Neural crest cell (in vitro differentiated cells): Measurements from ENCODE around the gene PADI3. TPM values are rescaled to one million over a fixed set of nuclear protein-coding genes. Genes with fewer than 3 reads are reported as not detected.

ENCODE experiments used
- DNase-seq: peaks from one replicate; pipeline ENCODE4 v3.0.0; 2021; ENCODE audit warnings: low read depth, mixed read lengths, low spot score
- H3K27ac Mint-ChIP-seq: one replicate; pipeline ENCODE4 v1.8.0; 2021; ENCODE audit warnings: mild to moderate bottlenecking, mixed read lengths; ENCODE audit not compliant: unreplicated experiment
- H3K27me3 Mint-ChIP-seq: 2 replicates; pipeline ENCODE4 v1.8.0; 2021; ENCODE audit warnings: low read depth, mild to moderate bottlenecking, mixed read lengths
- H3K36me3 Mint-ChIP-seq: 2 replicates; pipeline ENCODE4 v1.8.0; 2021; ENCODE audit warnings: low read depth, mild to moderate bottlenecking, mixed read lengths
- H3K4me1 Mint-ChIP-seq: 2 replicates; pipeline ENCODE4 v1.8.0; 2021; ENCODE audit warnings: mixed read lengths
- H3K4me3 Mint-ChIP-seq: one replicate; pipeline ENCODE4 v1.8.0; 2021; ENCODE audit warnings: mild to moderate bottlenecking, mixed read lengths
- H3K9me3 Mint-ChIP-seq: 2 replicates; pipeline ENCODE4 v1.8.0; 2021; ENCODE audit warnings: mixed read lengths
- total RNA-seq: library from RNA; stranded (reverse); gene quantifications from 2 replicates; pipeline ENCODE4 v1.2.1, GENCODE V29; 2021
- TF ChIP-seq, protein P1 (sequence below): fragments of 200-600 bp; sonication (generic); conservative IDR thresholded peaks from 2 replicates; pipeline ENCODE4 v1.5.0; 2021; ENCODE audit warnings: antibody characterized with exemption, mild to moderate bottlenecking

The PADI3 gene
- total RNA-seq, 1 donor from 2014 or later, result not detected

DNA sequence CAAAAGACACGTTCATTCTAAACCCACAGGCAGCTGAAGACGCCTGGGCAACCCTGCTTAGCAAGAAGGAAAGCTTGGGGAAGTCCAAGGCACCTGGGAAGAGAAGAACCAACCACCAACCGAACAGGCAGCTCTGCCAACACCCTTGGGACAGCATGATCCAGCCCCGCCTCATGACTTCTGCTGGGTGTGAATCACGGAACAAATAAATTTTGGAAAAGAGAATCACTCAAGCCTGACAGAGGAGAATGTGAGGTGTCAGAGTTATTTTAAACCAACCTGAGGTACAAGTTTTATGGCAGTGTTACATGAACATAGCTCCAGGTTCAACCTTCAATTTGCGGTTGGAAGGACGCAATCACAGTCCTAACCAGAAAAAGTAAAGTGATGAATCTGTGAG, 49.1 kb downstream of the PADI3 start:
- H3K4me1 Mint-ChIP-seq, result no peaks in the 10 kb centered on the region
- H3K27me3 Mint-ChIP-seq, result peaks cover 19% of the 10 kb centered on the region
- peaks cover 5% of the 10 kb centered on the region for H3K36me3 Mint-ChIP-seq
- H3K4me3 Mint-ChIP-seq, result no peak overlapping the region
- DNase-seq, result no peak
- no peak overlapping the region for H3K27ac Mint-ChIP-seq
- TF ChIP-seq, protein P1, sequence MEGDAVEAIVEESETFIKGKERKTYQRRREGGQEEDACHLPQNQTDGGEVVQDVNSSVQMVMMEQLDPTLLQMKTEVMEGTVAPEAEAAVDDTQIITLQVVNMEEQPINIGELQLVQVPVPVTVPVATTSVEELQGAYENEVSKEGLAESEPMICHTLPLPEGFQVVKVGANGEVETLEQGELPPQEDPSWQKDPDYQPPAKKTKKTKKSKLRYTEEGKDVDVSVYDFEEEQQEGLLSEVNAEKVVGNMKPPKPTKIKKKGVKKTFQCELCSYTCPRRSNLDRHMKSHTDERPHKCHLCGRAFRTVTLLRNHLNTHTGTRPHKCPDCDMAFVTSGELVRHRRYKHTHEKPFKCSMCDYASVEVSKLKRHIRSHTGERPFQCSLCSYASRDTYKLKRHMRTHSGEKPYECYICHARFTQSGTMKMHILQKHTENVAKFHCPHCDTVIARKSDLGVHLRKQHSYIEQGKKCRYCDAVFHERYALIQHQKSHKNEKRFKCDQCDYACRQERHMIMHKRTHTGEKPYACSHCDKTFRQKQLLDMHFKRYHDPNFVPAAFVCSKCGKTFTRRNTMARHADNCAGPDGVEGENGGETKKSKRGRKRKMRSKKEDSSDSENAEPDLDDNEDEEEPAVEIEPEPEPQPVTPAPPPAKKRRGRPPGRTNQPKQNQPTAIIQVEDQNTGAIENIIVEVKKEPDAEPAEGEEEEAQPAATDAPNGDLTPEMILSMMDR, result no peak
- peaks cover 8% of the 10 kb centered on the region for H3K9me3 Mint-ChIP-seq

DNA sequence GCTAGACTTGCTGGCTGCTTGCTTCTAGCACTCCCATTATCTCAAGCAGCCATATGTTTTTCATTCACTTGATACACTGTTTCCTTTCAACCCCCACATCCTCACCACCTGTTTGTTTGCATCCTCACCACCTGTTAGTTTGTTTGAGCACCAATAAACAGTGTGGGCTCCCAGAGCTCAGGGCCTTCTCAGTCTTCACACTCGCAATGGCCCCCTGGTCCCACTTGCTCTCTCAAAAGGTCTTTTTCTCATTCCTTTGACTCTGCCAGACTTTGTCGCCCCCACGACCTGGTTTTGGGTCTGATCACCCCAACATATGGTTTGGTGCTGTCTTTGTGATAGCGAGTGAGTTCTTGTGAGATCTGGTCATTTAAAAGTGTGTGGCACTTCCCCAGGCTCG, 52.9 kb downstream of the PADI3 start:
- H3K9me3 Mint-ChIP-seq, result peaks cover 8% of the 10 kb centered on the region
- H3K27ac Mint-ChIP-seq, result no peak overlapping the region
- DNase-seq, result no peak
- H3K4me1 Mint-ChIP-seq, result no peaks in the 10 kb centered on the region
- H3K36me3 Mint-ChIP-seq, result peaks cover 5% of the 10 kb centered on the region
- TF ChIP-seq, protein P1, result no peak
- no peak overlapping the region for H3K4me3 Mint-ChIP-seq
- peaks cover 16% of the 10 kb centered on the region for H3K27me3 Mint-ChIP-seq

DNA sequence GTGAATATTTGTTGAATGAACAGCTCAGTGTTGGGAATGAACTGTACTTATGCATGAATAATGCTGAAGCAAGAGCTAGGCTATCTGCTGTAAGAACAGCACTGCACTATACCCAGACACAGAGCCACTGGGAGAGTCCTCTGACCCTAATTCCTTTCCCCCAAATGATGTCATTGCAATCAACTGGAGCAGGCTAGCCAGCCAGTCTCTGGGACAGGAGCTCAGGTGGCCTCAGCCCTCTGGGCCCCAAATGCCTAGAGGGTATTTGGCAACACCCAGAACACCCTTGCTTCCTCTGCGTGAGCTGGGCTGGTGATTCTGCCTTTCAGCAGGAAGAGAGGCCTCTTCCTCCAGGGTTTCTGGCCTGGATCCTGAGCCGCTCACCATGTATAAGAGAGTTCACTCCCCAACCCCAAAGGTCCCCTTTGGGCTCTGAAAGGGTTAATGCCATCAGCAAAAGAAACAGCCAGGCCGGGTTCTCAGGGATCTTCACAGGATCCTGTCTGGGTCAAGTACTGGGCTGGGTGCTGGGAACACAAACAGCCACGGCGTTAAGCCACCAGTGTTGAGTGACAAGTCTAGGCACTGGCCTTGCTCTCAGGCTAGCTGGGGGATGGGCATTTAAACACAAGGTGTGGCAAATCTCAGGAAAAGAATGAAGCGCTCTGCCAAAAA, 55.4 kb downstream of the PADI3 start:
- no peak overlapping the region for H3K27ac Mint-ChIP-seq
- H3K27me3 Mint-ChIP-seq, result peaks cover 8% of the 10 kb centered on the region
- TF ChIP-seq, protein P1, result no peak
- peaks cover 2% of the 10 kb centered on the region for H3K4me1 Mint-ChIP-seq
- no peak overlapping the region for H3K4me3 Mint-ChIP-seq
- DNase-seq, result no peak
- peaks cover 8% of the 10 kb centered on the region for H3K9me3 Mint-ChIP-seq
- peaks cover 5% of the 10 kb centered on the region for H3K36me3 Mint-ChIP-seq

DNA sequence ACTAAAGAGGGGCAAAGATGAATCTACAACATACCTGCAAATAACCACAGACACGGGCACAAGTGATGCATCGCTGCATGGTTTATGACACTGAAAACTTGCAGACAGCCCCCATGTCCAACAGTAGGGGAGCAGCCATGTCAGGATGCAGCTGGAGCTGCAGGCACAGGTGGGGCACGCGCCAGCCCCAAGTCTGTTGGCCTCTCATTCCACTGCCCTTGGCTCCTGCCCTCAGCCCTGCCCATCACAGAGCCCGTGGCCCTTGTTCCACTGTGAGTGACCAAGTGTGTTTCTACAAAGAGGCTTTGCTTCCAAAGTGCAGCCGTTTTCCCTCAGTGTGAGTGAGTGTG, 55.9 kb downstream of the PADI3 start:
- peaks cover 5% of the 10 kb centered on the region for H3K36me3 Mint-ChIP-seq
- H3K27me3 Mint-ChIP-seq, result peaks cover 5% of the 10 kb centered on the region
- H3K4me1 Mint-ChIP-seq, result peaks cover 5% of the 10 kb centered on the region
- H3K4me3 Mint-ChIP-seq, result no peak overlapping the region
- TF ChIP-seq, protein P1, result no peak
- H3K27ac Mint-ChIP-seq, result no peak overlapping the region
- peaks cover 8% of the 10 kb centered on the region for H3K9me3 Mint-ChIP-seq
- no peak for DNase-seq

DNA sequence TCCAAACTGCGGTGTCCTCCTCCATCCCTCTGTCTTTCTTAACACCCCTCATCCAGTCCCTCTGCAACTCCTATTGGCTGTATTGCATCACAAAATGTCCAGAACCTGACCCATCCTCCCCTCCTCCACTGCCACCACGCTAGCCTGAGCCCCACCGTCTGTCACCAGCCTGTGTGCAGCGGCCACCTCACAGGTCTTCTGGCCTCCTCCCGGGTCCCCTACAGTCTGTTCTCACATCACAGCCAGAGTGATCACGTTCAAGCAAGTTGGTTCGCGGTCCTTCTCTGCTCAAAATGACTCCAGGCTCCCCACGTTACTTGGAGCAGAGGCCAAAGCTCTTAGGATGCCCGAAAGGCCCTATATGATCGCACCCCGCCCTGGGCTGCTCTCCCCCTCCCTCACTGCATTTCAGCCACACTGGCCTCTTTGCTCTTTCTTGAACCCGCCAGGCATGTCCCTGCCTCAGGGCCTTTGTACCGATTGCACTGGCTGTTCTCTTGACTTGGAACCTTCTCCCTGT, 56.7 kb downstream of the PADI3 start:
- TF ChIP-seq, protein P1, result no peak
- Mint-ChIP-seq H3K36me3 (peaks cover 5% of the 10 kb centered on the region), H3K4me1 (peaks cover 7% of the 10 kb centered on the region), H3K27me3 (peaks cover 5% of the 10 kb centered on the region), H3K9me3 (peaks cover 8% of the 10 kb centered on the region), H3K4me3 (no peak overlapping the region), H3K27ac (no peak overlapping the region)
- DNase-seq, result no peak
